Measurements from ENCODE around the gene TMBIM1.

Gene TMBIM1

GRCh38 chr2:218265626-218266025 is 26.7 kb downstream of the TMBIM1 start:
- Mint-ChIP-seq H3K36me3 (peaks cover 19% of the 10 kb centered on the region), H3K4me1 (peaks cover 25% of the 10 kb centered on the region), H3K27me3 (no peaks in the 10 kb centered on the region), H3K4me3 (no peak overlapping the region), H3K9me3 (no peaks in the 10 kb centered on the region), H3K27ac (peak overlapping the region; percentile 4)
- no peak for DNase-seq (ENCODE audit: low spot score in 2 of 2)
- ATAC-seq (ENCODE audit: low read depth): no peak

DNA sequence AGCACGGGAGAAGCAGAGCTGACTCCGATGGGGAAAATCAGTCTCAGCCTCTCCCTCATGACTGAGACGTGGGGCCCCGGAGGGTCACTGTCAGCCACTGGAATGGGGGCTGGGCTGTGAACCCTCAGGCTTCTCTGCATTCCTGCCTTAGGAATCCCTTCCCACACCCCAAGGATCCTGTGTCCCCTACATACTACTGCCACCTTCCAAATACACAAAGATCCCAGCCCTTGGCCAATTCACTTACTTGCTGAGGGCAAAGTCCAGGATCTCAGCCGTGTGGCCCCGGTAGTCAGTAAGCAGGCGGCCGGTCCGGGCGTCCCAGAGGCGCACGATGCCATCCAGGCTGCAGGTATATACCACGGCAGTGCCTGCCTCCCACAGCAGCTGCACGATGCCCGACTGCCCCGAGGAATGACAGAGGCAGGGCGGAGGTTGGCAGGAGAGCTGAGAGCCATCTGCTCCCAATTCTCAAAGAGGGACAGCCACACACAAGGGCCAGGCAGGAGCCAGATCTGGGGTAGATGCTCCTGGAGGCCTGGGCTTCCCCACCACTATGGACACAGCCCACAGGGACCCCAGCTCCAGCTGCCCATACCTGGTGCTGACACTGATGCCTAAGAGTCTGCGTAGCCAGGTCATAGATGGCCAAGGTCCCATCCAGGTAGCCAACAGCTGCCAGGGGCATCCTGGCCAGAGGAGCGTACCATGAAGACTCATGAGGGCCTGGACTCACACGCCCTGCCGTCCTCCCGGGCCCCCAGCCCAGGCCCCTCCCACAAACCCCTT is 27.3 kb downstream of the TMBIM1 start:
- peaks cover 27% of the 10 kb centered on the region for H3K4me1 Mint-ChIP-seq
- ATAC-seq (ENCODE audit: low read depth): no peak

DNA sequence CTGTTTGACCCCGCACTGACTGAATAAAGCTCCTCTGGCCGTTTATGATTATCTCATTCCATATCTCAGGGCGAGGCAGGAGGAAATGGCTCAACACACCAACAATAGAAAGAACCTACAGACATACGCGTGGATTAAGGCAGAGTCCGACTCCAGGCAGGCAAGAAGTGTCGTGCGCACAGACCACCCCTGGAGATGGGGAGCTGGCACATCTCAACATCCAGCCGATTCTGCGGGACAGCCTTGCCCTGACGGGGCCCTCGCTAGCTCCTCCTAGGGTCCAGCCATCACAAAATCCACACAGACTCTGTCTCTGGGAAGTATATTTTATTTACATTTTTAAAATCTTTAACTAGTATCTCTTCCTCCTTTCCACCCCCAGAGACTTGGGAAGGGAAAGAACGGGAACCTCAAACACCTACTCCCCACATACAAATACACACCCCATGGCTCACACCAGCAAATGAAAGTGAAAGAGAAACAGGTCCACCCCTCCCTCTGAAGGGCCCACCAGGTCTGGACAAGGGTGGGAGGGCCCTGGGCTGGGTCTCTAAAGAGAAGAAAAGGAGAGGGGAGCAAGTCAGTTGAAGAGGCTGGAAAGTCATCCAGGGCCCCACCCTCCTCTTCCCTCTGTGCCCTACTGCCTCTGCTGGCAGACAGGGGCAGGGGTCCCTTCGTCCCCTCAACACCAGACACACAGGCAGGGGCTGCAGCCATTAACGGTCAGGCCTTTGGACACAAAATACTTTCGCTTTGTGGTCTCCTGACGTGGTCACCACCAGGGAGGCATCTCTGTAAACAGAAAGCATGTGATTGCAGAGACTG is 28.3 kb downstream of the TMBIM1 start:
- Mint-ChIP-seq H3K4me1 (peaks cover 29% of the 10 kb centered on the region), H3K27ac (no peak overlapping the region), H3K4me3 (no peak overlapping the region), H3K36me3 (peaks cover 17% of the 10 kb centered on the region), H3K9me3 (no peaks in the 10 kb centered on the region), H3K27me3 (no peaks in the 10 kb centered on the region)
- DNase-seq (ENCODE audit: low spot score in 2 of 2) (no peak), ATAC-seq (ENCODE audit: low read depth) (peak; percentile 42)

More for the DNA sequence above, 27.3 kb downstream of the TMBIM1 start:
- H3K9me3 Mint-ChIP-seq: no peaks in the 10 kb centered on the region
- no peak overlapping the region for H3K27ac Mint-ChIP-seq
- peaks cover 19% of the 10 kb centered on the region for H3K36me3 Mint-ChIP-seq
- no peak overlapping the region for H3K4me3 Mint-ChIP-seq
- no peaks in the 10 kb centered on the region for H3K27me3 Mint-ChIP-seq
- DNase-seq (ENCODE audit: low spot score in 2 of 2): no peak

GRCh38 chr2:218262631-218263586 is 29.4 kb downstream of the TMBIM1 start:
- Mint-ChIP-seq H3K27ac (no peak overlapping the region), H3K9me3 (no peaks in the 10 kb centered on the region), H3K4me3 (no peak overlapping the region), H3K27me3 (no peaks in the 10 kb centered on the region), H3K36me3 (peaks cover 17% of the 10 kb centered on the region), H3K4me1 (peaks cover 33% of the 10 kb centered on the region)
- ATAC-seq (ENCODE audit: low read depth) (no peak), DNase-seq (ENCODE audit: low spot score in 2 of 2) (no peak)

GRCh38 chr2:218262237-218262600 is 30.1 kb downstream of the TMBIM1 start:
- ATAC-seq (ENCODE audit: low read depth): no peak
- H3K4me3 Mint-ChIP-seq: no peak overlapping the region
- no peak for DNase-seq (ENCODE audit: low spot score in 2 of 2)
- peak overlapping the region; percentile 71 for H3K27ac Mint-ChIP-seq
- peaks cover 13% of the 10 kb centered on the region for H3K36me3 Mint-ChIP-seq
- no peaks in the 10 kb centered on the region for H3K27me3 Mint-ChIP-seq
- peaks cover 37% of the 10 kb centered on the region for H3K4me1 Mint-ChIP-seq
- no peaks in the 10 kb centered on the region for H3K9me3 Mint-ChIP-seq

DNA sequence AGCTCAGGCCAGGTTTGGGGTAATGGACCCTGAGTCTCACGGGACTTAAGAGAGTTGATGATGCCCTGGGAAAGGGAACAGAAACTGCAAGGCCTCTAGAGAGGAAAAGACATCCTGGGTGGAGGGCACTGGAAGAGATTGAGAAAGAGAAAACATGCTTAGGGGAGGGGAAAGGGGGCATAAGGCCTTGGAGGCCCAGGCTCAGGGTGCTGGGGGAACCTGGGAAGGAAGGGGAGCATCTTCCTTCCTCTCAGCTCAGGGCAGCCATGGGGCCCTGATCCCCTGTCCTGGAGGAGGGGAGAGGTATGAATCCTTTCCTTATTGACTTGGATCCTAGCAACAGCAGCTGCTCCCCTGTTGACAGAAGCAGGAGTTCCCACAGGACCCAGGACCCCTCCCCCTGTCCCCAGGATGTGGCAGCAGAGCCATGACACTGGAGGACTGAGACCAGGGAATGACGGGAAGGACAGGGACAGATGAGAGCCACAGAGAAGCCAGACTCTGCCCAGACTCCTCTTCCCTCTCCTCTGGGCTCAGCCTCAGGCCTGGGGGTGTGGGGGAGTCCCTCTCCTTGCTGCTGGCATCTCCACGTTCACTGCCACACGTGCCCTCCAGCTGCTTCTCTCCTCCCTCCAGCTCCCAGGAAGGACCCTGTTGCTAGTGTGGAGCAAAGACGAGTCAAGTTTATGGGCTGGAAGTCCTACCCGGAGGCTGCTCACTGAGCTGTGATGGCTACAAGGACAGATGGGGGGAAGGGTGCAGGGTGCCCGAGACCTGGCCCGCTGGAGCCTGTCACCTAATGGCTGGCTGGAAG is 30.7 kb downstream of the TMBIM1 start:
- H3K27ac Mint-ChIP-seq: peak overlapping the region; percentile 71
- H3K9me3 Mint-ChIP-seq: no peaks in the 10 kb centered on the region
- no peaks in the 10 kb centered on the region for H3K27me3 Mint-ChIP-seq
- H3K4me3 Mint-ChIP-seq: peak overlapping the region; percentile 57
- no peak for ATAC-seq (ENCODE audit: low read depth)
- peaks cover 35% of the 10 kb centered on the region for H3K4me1 Mint-ChIP-seq
- no peak for DNase-seq (ENCODE audit: low spot score in 2 of 2)
- H3K36me3 Mint-ChIP-seq: peaks cover 10% of the 10 kb centered on the region

- H3K4me1 Mint-ChIP-seq: peaks cover 32% of the 10 kb centered on the region
- peak within 1 kb of the TSS; percentile 57 for H3K4me3 Mint-ChIP-seq
- peaks cover 8% of the 10 kb centered on the region for H3K36me3 Mint-ChIP-seq
- no peaks in the 10 kb centered on the region for H3K9me3 Mint-ChIP-seq
- H3K27ac Mint-ChIP-seq: peak within 1 kb of the TSS; percentile 76
- DNase-seq (ENCODE audit: low spot score in 2 of 2): no peak
- ATAC-seq (ENCODE audit: low read depth): no peak
- H3K27me3 Mint-ChIP-seq: no peaks in the 10 kb centered on the region
Observed at GRCh38 chr2:218260742-218261422, 31.4 kb downstream of the TMBIM1 start, which contains the start of gene GPBAR1. Gene GPBAR1, plus strand, starts transcription at chr2:218261015. Its CDS starts 1,710 bp downstream, at chr2:218262725.

- H3K36me3 Mint-ChIP-seq: peaks cover 5% of the 10 kb centered on the region
- no peaks in the 10 kb centered on the region for H3K9me3 Mint-ChIP-seq
- H3K27ac Mint-ChIP-seq: no peak overlapping the region
- ATAC-seq (ENCODE audit: low read depth) (no peak), DNase-seq (ENCODE audit: low spot score in 2 of 2) (no peak)
- no peak overlapping the region for H3K4me3 Mint-ChIP-seq
- peaks cover 32% of the 10 kb centered on the region for H3K4me1 Mint-ChIP-seq
- no peaks in the 10 kb centered on the region for H3K27me3 Mint-ChIP-seq
Observed at GRCh38 chr2:218260166-218260565, 32.1 kb downstream of the TMBIM1 start.

DNA sequence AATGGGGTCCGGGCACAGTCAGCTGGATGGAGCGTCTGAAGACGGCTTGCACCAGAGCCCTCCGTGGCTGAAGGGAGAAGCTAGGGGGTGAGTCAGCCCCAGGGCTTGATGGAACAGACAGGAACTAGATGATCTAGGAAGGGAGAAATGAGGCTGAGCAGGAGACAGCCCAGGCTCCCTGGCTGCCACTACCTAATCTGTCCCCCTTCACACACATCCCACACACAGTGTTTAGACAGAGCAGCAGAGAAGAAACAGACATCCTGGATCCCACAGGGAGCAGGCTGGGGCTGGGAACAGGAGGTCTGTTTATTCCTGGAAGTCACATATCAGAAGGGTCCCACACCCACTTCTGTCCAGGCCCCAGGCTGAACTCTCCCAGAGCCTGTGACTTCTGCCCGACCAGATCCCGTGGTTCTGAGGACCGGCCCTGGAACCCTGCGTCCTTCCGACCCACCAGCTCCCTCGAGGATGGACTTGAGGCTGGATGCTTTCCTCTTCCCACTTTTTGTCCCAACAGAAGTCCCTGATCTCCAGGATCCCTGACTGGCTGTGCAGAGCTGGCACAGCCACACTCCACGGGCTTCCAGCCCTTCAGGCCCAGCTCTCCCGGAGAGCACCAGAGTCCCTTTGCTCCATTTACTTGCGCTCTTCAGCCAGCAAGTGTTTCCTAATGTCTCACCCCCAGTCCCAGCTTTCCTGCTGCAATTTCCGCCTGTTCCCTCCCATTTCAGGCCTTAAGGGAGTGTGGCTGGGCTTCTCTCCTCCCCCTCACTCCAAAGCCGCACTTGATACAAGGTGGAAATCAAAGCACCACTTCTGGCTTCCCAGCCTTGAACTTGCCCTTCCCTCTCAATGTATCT is 33.0 kb downstream of the TMBIM1 start:
- no peaks in the 10 kb centered on the region for H3K27me3 Mint-ChIP-seq
- DNase-seq (ENCODE audit: low spot score in 2 of 2) (no peak), ATAC-seq (ENCODE audit: low read depth) (no peak)
- peaks cover 32% of the 10 kb centered on the region for H3K4me1 Mint-ChIP-seq
- H3K9me3 Mint-ChIP-seq: no peaks in the 10 kb centered on the region
- peaks cover 9% of the 10 kb centered on the region for H3K36me3 Mint-ChIP-seq
- peak overlapping the region; percentile 76 for H3K27ac Mint-ChIP-seq
- H3K4me3 Mint-ChIP-seq: peak overlapping the region; percentile 34

GRCh38 chr2:218257390-218257981 is 34.8 kb downstream of the TMBIM1 start:
- peak overlapping the region; percentile 88 for H3K27ac Mint-ChIP-seq
- ATAC-seq (ENCODE audit: low read depth): peak; percentile 90
- no peaks in the 10 kb centered on the region for H3K9me3 Mint-ChIP-seq
- peaks cover 27% of the 10 kb centered on the region for H3K4me1 Mint-ChIP-seq
- DNase-seq (ENCODE audit: low spot score in 2 of 2): peak; percentile 75 to 85
- no peaks in the 10 kb centered on the region for H3K27me3 Mint-ChIP-seq
- H3K4me3 Mint-ChIP-seq: peak overlapping the region; percentile 47
- H3K36me3 Mint-ChIP-seq: peaks cover 12% of the 10 kb centered on the region

DNA sequence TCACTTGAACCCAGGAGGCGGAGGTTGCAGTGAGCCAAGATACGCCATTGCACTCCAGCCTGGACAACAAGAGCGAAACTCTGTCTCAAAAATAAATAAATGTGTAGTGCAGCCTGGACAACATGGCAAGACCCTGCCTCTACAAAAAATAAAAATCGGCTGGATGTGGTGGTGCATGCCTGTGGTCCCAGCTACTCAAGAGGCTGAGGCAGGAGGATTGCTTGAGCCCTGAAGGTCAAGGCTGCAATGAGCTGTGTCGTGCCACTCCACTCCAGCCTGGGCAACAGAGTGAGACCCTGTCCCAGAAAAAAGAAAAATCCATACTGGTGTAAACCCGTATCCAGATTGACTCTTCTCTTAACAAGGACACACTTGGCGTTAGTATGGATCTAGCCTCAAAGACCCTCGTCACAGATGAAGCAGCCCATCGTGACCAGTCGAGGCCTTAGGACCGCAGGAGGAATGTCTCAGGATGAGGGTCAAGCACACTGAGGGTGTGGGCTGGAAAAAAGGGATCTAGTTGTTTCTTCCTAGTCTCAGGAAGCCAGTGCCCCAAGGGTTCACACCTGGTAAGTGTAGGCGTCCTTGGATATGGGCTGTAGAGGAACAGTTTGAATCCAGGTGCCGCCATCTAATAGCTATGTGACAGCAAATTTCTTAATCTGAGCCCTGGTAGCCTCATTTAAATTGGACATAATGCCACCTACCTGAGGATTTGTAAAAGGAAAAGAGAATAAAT is 35.5 kb downstream of the TMBIM1 start:
- Mint-ChIP-seq H3K4me1 (peaks cover 25% of the 10 kb centered on the region), H3K36me3 (peaks cover 15% of the 10 kb centered on the region), H3K27me3 (no peaks in the 10 kb centered on the region), H3K27ac (peak overlapping the region; percentile 88), H3K9me3 (no peaks in the 10 kb centered on the region), H3K4me3 (no peak overlapping the region)
- no peak for ATAC-seq (ENCODE audit: low read depth)
- DNase-seq (ENCODE audit: low spot score in 2 of 2): no peak
